GM06990 (cell line): Measurements from ENCODE around the gene THSD7B.

Source experiments
- DNase-seq: peaks from one replicate; pipeline ENCODE4 v3.0.0-alpha.2; 2011; ENCODE audit not compliant: insufficient read length; ENCODE audit errors: extremely low read depth
- H3K27me3 ChIP-seq: replicated peaks from 2 replicates; pipeline ENCODE4 v1.6.0; 2011; ENCODE audit warnings: low read length; ENCODE audit not compliant: control insufficient read depth, insufficient read depth
- H3K36me3 ChIP-seq: 2 replicates; pipeline ENCODE4 v1.5.1; 2011; ENCODE audit warnings: low read length; ENCODE audit not compliant: control insufficient read depth, insufficient read depth
- H3K4me3 ChIP-seq: replicated peaks from 2 replicates; pipeline ENCODE4 v1.5.1; 2011; ENCODE audit warnings: low read depth, mild to moderate bottlenecking, control low read depth, low read length
- TF ChIP-seq, protein P1 (sequence below): IDR thresholded peaks from 2 replicates; pipeline ENCODE4 v1.5.1; 2011; ENCODE audit warnings: low read length, control low read depth, mild to moderate bottlenecking, inconsistent platforms; ENCODE audit not compliant: insufficient read depth, poor library complexity, severe bottlenecking

THSD7B gene

DNA sequence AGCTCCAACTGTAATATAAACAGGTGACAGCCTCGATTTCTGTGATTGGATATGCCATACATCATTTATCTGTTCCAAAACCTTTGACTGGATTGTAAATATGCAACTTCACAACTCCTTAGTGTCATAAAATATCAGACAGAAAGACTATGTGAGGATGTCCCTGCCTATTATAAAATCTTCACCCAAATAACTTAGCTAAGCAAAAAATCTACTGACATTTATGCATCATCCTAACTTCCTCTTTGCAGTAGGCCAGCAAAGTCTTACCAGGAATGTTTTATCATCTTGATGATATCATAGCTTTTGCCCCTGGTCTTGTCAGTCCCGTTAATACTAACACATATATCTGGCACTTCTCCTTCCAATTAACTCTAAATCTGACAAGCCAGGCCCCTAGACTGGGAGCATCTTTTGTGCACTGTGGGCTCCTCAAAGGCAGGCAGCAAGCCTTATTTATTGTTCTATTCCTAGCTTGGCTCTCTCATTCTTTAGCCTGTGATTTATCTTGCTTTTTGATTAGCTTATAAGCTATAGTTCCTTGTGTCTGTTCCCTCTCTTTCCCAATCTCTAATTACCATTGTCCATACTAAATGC, 842.5 kb downstream of the THSD7B start:
- H3K27me3 ChIP-seq, result no peaks in the 10 kb centered on the region
- no peak overlapping the region for H3K4me3 ChIP-seq
- DNase-seq, result no peak
- H3K36me3 ChIP-seq, result no peaks in the 10 kb centered on the region
- TF ChIP-seq, protein P1, sequence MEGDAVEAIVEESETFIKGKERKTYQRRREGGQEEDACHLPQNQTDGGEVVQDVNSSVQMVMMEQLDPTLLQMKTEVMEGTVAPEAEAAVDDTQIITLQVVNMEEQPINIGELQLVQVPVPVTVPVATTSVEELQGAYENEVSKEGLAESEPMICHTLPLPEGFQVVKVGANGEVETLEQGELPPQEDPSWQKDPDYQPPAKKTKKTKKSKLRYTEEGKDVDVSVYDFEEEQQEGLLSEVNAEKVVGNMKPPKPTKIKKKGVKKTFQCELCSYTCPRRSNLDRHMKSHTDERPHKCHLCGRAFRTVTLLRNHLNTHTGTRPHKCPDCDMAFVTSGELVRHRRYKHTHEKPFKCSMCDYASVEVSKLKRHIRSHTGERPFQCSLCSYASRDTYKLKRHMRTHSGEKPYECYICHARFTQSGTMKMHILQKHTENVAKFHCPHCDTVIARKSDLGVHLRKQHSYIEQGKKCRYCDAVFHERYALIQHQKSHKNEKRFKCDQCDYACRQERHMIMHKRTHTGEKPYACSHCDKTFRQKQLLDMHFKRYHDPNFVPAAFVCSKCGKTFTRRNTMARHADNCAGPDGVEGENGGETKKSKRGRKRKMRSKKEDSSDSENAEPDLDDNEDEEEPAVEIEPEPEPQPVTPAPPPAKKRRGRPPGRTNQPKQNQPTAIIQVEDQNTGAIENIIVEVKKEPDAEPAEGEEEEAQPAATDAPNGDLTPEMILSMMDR, result no peak

GRCh38 chr2:137638932-137639331, 873.6 kb downstream of the THSD7B start:
- no peak for DNase-seq
- TF ChIP-seq, protein P1, result no peak
- Histone ChIP-seq H3K4me3 (no peak overlapping the region), H3K27me3 (no peaks in the 10 kb centered on the region), H3K36me3 (no peaks in the 10 kb centered on the region)

- Histone ChIP-seq H3K36me3 (no peaks in the 10 kb centered on the region), H3K27me3 (no peaks in the 10 kb centered on the region), H3K4me3 (no peak overlapping the region)
- TF ChIP-seq, protein P1, result no peak
- no peak for DNase-seq
These were observed 879.4 kb downstream of the THSD7B start for GRCh38 chr2:137644731-137645130.

DNA sequence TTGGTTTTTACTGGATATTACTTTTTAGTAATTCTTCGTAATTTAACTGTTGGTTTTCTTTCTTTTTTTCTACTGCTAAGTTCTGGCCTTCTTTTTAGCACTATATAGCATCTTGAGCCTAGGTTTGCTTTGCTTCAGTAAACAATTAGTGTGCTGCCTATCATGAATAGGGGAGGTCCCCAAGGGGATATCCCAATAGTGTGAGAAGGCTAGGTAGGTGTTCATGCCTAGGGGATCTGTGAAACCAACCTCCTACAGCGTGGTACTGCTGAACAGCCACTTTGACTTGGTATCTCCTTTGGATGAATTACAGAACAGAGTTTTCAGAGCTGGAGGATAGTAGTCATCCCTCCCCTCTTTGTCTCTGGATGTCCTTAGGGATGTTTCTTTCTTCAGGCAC, 888.7 kb downstream of the THSD7B start:
- Histone ChIP-seq H3K27me3 (no peaks in the 10 kb centered on the region), H3K36me3 (no peaks in the 10 kb centered on the region), H3K4me3 (no peak overlapping the region)
- TF ChIP-seq, protein P1, result no peak
- no peak for DNase-seq

DNA sequence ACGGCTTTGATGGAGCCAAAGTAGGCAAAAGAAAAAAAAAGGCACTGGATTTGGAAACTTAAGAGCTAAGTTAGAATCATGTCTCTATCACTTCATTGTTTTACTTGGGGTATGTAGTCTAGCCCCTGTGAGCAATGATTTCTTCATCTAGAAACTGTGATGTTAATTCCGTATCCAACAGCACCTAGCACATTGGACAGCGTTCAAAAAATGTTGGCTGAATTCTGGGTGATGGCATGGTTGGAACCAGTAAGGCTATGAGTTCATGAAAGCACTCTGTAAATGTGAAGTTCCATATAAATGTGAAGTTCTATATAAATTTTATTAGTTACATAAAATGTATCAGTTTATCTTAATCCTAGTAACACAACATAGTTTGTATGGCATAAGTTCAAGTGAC, 890.5 kb downstream of the THSD7B start:
- H3K36me3 ChIP-seq, result no peaks in the 10 kb centered on the region

More for the DNA sequence above, 890.5 kb downstream of the THSD7B start:
- no peaks in the 10 kb centered on the region for H3K27me3 ChIP-seq
- no peak for DNase-seq
- no peak overlapping the region for H3K4me3 ChIP-seq
- TF ChIP-seq, protein P1, result no peak
